HL-60 (cell line): ENCODE data around the gene CHST11.

Source experiments
- GABPA ChIP-seq: IDR thresholded peaks from 2 replicates; pipeline ENCODE4 v1.6.1; 2012; ENCODE audit warnings: low read depth
- POLR2AphosphoS5 ChIP-seq: IDR thresholded peaks from 2 replicates; pipeline ENCODE4 v1.6.1; 2012; ENCODE audit warnings: low read depth
- SPI1 ChIP-seq: IDR thresholded peaks from 2 replicates; pipeline ENCODE4 v1.6.1; 2012; ENCODE audit warnings: low read depth, mild to moderate bottlenecking, borderline replicate concordance
- TF ChIP-seq, protein P1 (sequence below): IDR thresholded peaks from one replicate; pipeline ENCODE4 v1.5.1; 2011; ENCODE audit warnings: low read length, control low read depth, inconsistent platforms; ENCODE audit not compliant: insufficient read depth
- TF ChIP-seq, protein P2 (sequence below): IDR thresholded peaks from 2 replicates; pipeline ENCODE4 v1.6.1; 2012; ENCODE audit warnings: low read depth; ENCODE audit not compliant: insufficient replicate concordance

DNA sequence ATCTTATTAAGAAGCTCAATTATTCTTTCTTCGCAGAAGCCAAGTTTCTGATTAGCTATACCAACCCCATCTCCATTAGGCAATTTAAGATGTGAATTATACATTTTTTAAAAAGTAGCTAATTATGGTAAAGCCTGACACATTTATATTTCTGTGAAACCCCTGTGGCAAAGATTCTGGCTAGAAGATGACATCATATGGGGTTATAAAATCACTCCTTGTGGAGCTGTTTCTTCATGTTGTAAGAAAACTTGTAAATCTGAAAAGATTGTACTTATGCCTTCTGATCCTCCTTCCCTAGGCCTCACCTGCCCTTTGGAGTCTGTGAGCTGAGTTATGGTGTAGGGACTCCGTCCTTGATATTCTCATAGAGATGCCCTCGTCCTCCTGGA is 78.1 kb downstream of the CHST11 start:
- TF ChIP-seq, protein P1, sequence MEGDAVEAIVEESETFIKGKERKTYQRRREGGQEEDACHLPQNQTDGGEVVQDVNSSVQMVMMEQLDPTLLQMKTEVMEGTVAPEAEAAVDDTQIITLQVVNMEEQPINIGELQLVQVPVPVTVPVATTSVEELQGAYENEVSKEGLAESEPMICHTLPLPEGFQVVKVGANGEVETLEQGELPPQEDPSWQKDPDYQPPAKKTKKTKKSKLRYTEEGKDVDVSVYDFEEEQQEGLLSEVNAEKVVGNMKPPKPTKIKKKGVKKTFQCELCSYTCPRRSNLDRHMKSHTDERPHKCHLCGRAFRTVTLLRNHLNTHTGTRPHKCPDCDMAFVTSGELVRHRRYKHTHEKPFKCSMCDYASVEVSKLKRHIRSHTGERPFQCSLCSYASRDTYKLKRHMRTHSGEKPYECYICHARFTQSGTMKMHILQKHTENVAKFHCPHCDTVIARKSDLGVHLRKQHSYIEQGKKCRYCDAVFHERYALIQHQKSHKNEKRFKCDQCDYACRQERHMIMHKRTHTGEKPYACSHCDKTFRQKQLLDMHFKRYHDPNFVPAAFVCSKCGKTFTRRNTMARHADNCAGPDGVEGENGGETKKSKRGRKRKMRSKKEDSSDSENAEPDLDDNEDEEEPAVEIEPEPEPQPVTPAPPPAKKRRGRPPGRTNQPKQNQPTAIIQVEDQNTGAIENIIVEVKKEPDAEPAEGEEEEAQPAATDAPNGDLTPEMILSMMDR, result no peak
- TF ChIP-seq SPI1, result no peak
- TF ChIP-seq POLR2AphosphoS5, result no peak
- TF ChIP-seq GABPA, result no peak
- TF ChIP-seq, protein P2, sequence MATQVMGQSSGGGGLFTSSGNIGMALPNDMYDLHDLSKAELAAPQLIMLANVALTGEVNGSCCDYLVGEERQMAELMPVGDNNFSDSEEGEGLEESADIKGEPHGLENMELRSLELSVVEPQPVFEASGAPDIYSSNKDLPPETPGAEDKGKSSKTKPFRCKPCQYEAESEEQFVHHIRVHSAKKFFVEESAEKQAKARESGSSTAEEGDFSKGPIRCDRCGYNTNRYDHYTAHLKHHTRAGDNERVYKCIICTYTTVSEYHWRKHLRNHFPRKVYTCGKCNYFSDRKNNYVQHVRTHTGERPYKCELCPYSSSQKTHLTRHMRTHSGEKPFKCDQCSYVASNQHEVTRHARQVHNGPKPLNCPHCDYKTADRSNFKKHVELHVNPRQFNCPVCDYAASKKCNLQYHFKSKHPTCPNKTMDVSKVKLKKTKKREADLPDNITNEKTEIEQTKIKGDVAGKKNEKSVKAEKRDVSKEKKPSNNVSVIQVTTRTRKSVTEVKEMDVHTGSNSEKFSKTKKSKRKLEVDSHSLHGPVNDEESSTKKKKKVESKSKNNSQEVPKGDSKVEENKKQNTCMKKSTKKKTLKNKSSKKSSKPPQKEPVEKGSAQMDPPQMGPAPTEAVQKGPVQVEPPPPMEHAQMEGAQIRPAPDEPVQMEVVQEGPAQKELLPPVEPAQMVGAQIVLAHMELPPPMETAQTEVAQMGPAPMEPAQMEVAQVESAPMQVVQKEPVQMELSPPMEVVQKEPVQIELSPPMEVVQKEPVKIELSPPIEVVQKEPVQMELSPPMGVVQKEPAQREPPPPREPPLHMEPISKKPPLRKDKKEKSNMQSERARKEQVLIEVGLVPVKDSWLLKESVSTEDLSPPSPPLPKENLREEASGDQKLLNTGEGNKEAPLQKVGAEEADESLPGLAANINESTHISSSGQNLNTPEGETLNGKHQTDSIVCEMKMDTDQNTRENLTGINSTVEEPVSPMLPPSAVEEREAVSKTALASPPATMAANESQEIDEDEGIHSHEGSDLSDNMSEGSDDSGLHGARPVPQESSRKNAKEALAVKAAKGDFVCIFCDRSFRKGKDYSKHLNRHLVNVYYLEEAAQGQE, result no peak
